22Rv1 (cell line): Measurements from ENCODE around the gene TRIO.

Experiments
- CTCF ChIP-seq: fragments of 450-650 bp; IDR thresholded peaks from 2 replicates; pipeline ENCODE4 v1.5.1; 2017; ENCODE audit warnings: mild to moderate bottlenecking
- ZFX ChIP-seq: fragments of 450-650 bp; IDR thresholded peaks from 2 replicates; pipeline ENCODE4 v1.6.1; 2017; ENCODE audit warnings: antibody characterized with exemption, borderline replicate concordance

- TF ChIP-seq CTCF (no peak), ZFX (no peak)
Observed at GRCh38 chr5:14187157-14187556, 44.0 kb downstream of the TRIO start.
